Glomerular visceral epithelial cell (primary cell): ENCODE data around the gene RASD1.

Experiments used
- DNase-seq: peaks from one replicate; pipeline ENCODE4 v3.0.0-alpha.2; 2016; ENCODE audit errors: extremely low spot score

Gene RASD1

DNA sequence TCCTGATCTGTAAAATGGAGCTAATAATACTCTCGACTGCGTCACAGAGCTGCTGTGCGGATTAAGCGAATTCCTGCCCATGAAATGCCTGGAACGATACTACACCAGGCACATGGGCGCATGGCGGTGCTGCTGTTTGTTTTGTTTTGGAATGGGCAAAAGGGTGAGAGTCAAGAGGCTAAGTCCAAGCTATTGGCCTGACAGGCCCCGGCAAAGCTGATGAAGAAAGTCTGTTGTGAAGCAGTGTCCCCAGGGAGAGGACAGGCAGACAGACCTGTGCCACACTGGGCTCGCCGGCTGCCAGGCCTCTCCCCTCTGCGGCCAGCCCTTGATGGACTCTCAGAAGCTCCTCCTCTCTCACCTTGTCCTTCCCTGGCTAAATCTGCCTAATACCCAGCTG lies 31.3 kb upstream of the RASD1 start:
- no peak for DNase-seq

- DNase-seq: no peak
These were observed 30.2 kb upstream of the RASD1 start for GRCh38 chr17:17526369-17526768.

- DNase-seq: no peak
These were observed 29.8 kb upstream of the RASD1 start for GRCh38 chr17:17525956-17526355.

- no peak for DNase-seq
These were observed 29.1 kb upstream of the RASD1 start for GRCh38 chr17:17525311-17525710.

DNA sequence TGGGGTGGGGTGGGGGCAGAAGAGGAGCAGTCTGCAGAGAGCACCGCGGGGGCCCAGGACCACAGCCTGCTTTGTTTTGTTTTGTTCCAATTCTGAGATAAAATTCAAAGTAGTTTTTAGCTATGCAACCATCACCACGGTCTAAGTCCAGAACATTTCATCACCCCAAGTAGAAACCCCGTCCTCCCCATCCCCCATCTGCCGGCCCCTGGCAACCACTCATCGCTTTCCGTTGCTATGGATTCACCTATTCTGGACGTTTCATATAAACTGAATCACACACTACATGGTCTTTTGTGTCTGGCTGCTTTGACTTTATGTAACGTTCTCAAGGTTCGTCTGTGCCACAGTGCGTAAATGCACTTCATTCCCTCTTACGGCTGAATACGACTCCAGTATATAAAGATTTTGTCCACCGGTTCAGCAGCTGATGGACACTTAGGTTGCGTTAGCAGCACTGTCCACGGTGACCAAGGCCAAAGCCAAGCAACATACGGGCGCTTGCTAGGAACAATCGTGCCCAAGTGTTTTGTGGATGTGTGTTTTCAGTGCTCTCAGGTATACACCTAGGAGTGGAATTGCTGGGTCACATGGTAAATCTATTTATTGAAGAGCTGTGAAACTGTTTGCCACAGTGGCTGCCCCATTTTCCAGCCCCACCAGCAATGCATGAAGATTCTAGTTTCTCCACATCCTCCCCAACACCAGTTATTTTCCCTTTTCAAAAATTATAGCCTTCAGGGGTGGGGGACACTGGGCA lies 27.7 kb upstream of the RASD1 start:
- no peak for DNase-seq

DNA sequence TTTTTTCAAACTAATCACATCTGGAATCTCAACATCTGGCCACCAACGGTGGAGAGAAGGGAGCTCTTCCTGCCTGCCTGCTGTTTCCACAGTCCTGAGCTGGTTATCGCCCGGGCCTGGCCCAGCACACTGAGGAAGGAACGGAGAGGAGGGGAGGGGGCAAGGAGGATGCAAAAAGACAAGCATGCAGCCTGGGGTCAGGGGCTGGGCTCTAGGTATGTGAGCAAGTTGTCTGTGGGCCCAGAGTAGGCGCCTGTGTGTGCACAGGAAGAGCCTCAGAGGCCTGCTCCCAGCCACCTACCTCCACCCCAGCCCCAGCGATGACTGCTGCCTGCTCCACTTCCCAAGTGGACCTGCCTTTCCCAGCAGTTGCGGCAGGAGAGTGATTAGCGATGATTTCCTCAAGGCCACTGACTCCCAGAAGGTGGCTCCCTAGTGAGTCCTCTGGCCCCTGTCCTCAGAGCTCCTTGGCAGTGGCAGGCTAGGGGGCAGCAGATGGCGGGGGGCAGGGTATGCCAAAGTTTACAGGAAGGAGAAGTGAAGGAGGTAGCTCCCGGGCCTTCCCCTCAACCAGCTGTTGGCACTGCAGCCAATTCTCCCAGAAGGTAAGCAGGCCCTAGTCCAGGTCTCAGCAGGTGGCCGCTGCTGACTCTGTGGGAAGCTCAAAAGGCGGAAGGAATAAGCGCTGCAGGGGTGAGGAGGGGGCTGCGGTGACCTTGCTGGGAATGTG lies 27.0 kb upstream of the RASD1 start:
- DNase-seq: no peak

- no peak for DNase-seq
These were observed 24.5 kb upstream of the RASD1 start for GRCh38 chr17:17520599-17521232.

DNA sequence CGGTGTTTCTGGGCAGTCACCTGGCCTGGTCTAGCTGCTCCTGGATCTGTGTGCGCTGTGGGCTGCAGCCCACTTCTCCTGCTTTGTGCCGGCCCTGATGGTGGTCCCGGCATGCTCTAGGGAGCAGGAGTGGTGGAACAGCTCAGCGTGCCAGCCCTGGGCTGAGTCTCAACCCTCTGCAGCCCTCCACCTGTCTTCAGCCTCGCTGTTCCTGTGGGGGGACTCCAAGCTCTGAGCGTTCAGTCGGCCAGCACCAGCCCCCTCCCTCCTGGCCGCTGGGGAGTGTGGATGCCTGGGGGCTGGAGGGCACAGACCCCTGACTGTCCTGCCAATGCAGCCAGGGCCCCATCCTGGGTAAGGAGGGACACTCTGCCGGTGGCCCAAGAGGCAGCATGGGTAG lies 23.7 kb upstream of the RASD1 start:
- no peak for DNase-seq

- DNase-seq: no peak
These were observed 22.8 kb upstream of the RASD1 start for GRCh38 chr17:17518951-17519350.

- peak; percentile 38 for DNase-seq
These were observed 21.8 kb upstream of the RASD1 start for GRCh38 chr17:17518014-17518413.

DNA sequence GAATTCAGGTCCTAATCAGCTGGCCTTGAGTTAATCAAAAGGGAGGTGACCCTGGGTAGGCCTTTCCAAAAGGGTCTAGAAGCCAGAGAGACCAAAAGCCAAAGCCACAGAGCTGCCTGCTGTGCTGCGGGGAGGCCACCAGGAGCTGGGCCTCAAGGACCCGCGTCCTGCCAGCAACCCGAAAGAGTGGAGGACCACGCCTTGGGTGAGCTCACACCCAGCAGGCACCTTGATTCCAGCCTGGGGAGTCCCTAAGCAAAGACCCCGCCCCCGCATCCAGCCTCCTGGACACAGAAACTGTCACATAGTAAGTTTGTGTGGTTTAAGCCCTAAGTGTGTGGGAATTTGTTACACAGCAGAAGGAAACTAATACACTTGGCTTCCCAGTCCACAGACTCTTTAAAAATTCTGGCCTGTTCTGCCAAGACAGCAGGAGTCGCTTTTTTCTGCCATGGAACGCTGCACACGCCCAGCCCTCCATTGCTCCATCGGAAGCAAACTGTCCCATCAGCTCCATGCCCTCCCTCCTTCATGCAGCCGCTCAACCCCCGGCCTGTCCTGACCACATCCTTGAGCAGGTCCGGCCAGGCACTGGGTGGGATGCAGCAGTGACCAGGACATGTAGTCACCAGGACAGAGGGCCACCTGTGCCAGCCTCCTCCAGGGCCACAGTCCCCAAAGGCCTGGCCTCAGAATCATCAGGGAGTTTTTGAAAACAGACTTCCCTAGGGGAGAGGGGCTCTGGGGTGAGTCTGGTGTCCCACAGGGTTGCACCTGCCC lies 20.9 kb upstream of the RASD1 start:
- peak; percentile 13 for DNase-seq

DNA sequence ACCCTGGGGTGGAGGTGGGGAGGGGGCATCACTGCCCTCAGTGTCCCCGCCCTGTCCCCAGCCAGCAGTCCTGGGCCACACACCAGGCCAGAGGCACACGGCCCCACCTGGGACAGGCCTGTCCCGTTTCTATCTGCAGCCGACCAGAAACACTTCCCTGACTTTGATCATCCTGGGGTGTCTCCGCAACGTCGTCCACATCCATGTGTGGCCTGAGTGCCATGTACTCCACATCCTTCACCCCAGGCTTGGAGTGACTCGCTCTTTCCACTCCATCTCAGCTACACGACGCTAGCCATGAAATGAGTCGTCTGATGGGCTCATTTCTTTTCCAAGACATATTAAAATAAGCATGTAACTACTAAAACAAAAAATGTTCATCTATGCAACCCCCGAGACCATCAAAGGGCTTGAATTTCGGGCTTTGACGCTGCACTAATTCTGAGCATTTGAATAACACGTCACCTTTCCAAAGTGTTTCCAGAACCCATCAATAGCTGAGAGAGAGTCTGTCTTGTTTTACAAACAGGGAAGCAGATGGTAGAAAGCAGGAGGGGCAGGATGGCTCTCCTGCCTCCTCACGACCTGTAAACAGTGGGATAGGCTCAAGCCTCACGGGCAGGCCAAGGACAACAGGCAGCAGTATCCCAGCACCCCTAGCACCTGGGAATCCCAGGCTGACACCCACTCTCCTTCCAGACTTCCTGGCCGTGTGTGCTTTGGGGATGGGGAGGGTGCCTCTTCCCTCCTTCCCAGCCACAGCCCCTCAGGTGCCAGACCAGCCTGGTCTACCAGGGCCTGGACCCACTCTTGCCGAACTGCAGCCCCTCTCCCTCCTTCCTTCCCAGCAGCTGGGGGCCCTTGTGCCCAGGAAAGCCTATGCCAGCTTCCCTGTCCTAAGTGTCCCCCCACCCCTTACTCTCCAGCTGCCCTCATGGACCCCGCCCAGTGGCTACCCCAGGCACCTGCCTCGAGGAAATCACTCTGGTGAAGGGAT lies 20.0 kb upstream of the RASD1 start:
- DNase-seq: peak; percentile 75

DNA sequence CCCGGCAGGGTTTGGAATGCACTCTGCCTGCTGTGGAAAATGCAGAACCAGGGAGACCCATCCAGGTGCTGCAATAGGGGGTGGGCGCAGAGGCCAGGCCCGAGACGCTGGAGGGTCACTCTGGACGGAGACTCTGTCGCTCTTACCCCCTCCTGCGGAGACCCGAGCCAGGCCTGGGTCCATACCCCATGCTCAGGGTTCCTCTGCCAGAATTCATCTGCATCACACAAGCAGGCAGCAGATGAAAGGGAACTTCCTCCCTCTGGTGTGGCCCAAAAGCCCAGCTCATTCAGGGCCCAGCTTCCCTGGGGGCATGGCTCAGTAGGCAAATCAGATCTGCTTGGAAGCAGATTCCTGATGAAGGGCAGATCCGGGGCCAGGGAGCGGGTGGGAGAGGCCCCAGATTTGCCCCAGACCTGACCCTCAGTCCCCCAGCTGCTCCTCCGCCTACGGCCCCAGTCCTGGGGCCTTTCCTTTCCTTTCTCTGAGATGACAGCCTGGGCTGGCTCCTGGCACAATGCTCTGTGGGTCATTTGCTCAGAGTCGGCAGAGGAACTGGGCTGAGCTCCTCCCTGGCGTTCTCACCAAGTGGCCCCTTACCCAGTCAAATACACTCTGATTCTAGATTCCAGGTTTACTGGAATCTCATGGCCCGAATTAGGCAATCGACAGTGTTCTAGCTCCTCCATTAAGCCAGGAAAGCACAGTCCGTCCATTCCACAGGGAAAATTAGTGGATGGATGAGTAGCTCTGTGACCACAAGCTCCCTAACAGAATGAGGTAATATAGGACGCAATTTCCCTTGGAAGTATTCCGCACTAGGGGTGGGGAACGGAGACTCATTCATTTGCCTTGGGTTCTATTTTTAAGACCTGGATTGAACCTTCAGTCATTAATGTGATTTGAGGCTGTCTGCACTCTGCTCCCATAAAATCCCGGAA lies 19.1 kb upstream of the RASD1 start:
- peak; percentile 91 for DNase-seq

GRCh38 chr17:17514361-17514992 lies 18.3 kb upstream of the RASD1 start:
- DNase-seq: no peak

- DNase-seq: no peak
These were observed 17.4 kb upstream of the RASD1 start for GRCh38 chr17:17513626-17514025.

GRCh38 chr17:17512866-17513265 lies 16.7 kb upstream of the RASD1 start:
- no peak for DNase-seq

DNA sequence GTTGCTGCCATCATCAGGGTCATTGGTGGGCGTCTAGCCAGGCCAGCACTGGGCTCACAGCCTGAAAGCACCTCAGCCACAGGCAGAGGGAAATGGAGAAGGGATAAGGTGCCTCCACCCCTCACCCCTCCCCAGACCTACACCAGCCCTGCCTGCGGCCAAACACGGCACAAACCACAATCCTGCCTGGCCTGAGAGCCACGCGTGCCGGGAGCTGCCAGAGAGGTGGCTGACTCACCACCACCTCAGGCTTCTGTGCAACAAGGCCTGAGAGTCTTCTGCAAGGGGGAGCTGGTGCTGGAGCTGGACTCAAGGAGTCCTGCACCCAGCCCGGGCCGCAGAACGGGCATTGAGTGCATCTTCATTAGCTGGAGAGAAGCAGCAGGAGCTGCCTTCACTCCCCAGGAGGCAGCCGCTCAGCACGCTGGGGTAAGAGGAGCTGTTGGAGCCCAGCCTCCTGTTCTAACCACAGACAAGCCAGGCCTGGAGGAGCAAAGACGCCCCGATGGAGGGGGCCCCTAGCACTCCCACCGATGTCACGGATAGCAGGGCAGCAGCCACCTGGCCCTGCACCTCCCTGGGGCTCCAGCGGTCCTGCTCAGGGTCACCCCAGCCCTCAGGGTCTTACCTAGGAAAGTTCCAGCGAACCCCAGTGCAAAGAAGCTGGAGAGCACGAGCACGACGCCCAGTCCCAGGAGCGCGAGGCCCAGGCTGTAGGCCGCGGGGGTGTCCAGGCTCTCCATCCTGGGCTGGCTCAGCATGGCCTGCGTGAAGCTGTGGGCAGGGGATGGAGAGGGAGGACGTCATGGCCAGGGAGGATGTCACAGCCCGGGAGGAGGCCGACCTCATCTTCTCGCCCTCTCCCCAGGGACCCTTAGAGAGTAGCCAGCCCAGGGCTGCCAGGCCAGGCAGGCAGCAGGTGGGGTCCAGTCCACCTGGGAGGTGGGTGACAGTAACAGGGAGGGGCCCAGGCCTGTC lies 16.0 kb upstream of the RASD1 start:
- peak; percentile 98 for DNase-seq

DNA sequence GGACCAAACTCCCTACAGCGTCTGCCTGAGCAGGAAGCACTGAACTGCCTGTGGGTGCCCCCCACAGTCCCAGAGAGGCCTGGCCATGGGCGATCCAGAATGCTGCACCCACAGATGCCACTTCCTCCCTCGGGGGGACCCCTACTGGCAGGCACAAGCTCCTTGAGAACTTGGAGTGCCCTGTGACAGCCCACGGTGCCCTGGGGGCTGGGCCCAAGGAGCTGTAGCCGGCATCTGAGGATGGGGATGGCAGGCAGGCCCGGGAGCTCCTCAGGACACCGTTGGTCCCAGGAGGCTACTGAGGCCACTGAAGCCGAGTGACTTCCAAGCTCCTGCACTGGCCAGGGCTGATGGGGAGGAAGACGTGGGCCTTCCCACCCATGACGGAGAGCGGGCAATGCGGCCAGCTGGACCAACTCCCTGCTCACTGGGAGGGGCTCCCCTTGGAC lies 15.1 kb upstream of the RASD1 start:
- no peak for DNase-seq
